ENCODE measurements around the gene KXD1.

Gene KXD1

GRCh38 chr19:18603958-18604819 lies 46.5 kb downstream of the KXD1 start:
- FAIRE-seq = no peak

- no peak for FAIRE-seq
These were observed 47.1 kb downstream of the KXD1 start for GRCh38 chr19:18604820-18605159.

- FAIRE-seq = no peak
These were observed 47.5 kb downstream of the KXD1 start for GRCh38 chr19:18605196-18605545.

GRCh38 chr19:18605546-18606280 lies 48.0 kb downstream of the KXD1 start:
- FAIRE-seq = no peak

- no peak for FAIRE-seq
These were observed 48.9 kb downstream of the KXD1 start, which contains the start of gene CRLF1 for GRCh38 chr19:18606281-18607225. Gene CRLF1, minus strand, starts transcription at chr19:18606799. Its CDS starts 143 bp downstream, at chr19:18606656.

- no peak for FAIRE-seq
These were observed 49.8 kb downstream of the KXD1 start for GRCh38 chr19:18607226-18608101.

GRCh38 chr19:18608102-18608804 lies 50.6 kb downstream of the KXD1 start:
- FAIRE-seq = no peak

GRCh38 chr19:18608805-18609716 lies 51.4 kb downstream of the KXD1 start:
- FAIRE-seq = no peak

GRCh38 chr19:18609717-18610051 lies 52.0 kb downstream of the KXD1 start:
- no peak for FAIRE-seq

- no peak for FAIRE-seq
These were observed 52.5 kb downstream of the KXD1 start for GRCh38 chr19:18610245-18610555.

GRCh38 chr19:18610556-18611326 lies 53.1 kb downstream of the KXD1 start:
- FAIRE-seq = no peak

- FAIRE-seq = no peak
These were observed 53.8 kb downstream of the KXD1 start for GRCh38 chr19:18611327-18612050.

GRCh38 chr19:18612051-18612771 lies 54.5 kb downstream of the KXD1 start:
- FAIRE-seq = no peak

GRCh38 chr19:18612772-18613588 lies 55.3 kb downstream of the KXD1 start, which contains the start of gene TMEM59L:
Gene TMEM59L, plus strand, starts transcription at chr19:18612870. Its CDS starts 89 bp downstream, at chr19:18612959.
- FAIRE-seq = no peak

- FAIRE-seq = no peak
These were observed 56.0 kb downstream of the KXD1 start for GRCh38 chr19:18613589-18614234.

GRCh38 chr19:18616023-18616422 lies 58.4 kb downstream of the KXD1 start:
- FAIRE-seq = no peak

GRCh38 chr19:18617562-18617961 lies 59.9 kb downstream of the KXD1 start:
- no peak for FAIRE-seq
